Measurements from ENCODE around the gene DPH2. TPM values are rescaled to one million over a fixed set of nuclear protein-coding genes. Genes with fewer than 3 reads are reported as not detected.
A peak's percentile ranks its signal among the peaks of the same experiment; 100 is the strongest.

DPH2 gene
- total RNA-seq, 4 donors from 2014 or later: 5.1 to 18.5 (median 12.3) TPM

DNA sequence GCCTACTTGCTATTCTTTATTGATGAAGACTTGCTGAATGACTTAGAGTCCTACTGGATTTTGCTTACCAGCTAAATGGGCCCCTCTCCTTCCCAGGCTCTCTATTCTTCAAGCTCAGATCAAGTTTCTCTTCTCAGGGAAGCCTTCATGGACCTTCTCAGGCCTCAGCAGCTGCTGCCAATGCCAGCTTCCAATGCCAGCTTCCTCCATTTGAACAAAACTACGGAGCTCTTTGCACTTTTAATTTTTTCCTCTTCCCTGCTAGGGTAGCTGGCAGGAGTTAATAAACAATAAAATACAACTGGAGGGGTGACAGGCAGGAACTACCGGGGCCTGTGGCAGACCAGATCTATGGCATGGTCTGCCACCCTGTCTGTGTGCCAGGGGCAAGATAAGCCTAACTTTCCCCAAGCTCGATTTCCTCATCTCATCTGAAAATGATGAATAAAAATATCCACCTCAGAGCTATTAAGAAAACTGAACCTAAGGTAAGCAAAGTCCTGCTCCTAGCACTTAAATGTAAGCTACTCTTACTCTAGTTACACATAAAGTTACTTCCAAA is 24.1 kb upstream of the DPH2 start:
- no peaks in the 10 kb centered on the region for H3K36me3 ChIP-seq
- peaks cover 0 to 15% of the 10 kb centered on the region in 2 donors for H3K4me1 ChIP-seq
- intact Hi-C loops (cut with DNase I; ENCODE audit: low total_unique reads): no loop called here
- DNase-seq: no peak
- H3K4me3 ChIP-seq: peak overlapping the region; percentile 67 to 72
- no peak for TF ChIP-seq POLR2A (IDR thresholded peaks at IDR 0.05)
- TF ChIP-seq, protein P1, sequence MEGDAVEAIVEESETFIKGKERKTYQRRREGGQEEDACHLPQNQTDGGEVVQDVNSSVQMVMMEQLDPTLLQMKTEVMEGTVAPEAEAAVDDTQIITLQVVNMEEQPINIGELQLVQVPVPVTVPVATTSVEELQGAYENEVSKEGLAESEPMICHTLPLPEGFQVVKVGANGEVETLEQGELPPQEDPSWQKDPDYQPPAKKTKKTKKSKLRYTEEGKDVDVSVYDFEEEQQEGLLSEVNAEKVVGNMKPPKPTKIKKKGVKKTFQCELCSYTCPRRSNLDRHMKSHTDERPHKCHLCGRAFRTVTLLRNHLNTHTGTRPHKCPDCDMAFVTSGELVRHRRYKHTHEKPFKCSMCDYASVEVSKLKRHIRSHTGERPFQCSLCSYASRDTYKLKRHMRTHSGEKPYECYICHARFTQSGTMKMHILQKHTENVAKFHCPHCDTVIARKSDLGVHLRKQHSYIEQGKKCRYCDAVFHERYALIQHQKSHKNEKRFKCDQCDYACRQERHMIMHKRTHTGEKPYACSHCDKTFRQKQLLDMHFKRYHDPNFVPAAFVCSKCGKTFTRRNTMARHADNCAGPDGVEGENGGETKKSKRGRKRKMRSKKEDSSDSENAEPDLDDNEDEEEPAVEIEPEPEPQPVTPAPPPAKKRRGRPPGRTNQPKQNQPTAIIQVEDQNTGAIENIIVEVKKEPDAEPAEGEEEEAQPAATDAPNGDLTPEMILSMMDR (IDR thresholded peaks at IDR 0.05): no peak
- H3K27me3 ChIP-seq: no peaks in the 10 kb centered on the region
- peak overlapping the region; percentile 92 to 95 for H3K27ac ChIP-seq
- no peaks in the 10 kb centered on the region for H3K9me3 ChIP-seq

DNA sequence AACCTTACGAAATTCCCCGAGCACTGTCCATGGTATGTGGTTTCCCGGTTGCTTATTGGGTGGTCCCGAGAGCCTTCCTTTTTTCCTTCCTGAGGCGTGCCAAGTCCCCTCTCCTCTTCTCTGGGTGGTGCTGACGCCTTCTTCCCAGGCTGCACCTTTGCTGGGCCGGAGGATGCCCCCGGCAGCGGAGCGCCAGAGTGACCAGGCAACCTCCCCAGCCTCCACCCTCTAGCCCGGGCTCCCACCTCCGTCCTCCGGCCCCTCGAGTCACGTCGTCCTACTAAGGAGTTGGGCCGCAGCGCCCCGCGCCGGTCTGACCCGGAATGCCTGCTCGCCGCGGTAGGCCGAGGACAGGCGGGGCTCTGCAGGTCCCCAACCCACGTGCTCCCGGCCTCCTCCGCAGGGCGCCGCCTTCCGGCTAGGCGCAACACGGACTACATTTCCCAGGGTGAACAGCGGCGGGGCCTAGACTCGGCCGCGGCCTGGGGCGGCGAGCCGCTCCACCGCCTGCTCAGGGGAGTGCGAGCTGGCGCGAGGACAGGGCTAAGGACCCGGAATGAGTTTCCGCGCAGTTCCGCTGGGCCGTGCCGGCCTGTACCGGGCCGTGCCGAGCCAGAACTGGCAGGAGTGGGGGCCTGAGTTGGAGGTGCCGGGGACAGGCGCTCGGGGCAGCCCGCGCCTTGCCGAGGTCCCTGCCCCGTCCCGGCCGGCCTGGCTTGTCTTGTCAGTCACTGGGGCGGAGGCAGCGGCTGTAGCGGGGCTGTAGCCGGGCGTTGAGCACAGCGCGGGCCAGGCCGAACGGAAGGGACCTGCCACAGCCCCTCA is 23.4 kb upstream of the DPH2 start, which contains the start of gene IPO13:
Gene IPO13 (plus strand): TSS at position 715 of the 825 bp plus-strand sequence. CDS start 651 bp downstream, outside the sequence.
- peak within 1 kb of the TSS; percentile 92 to 95 for H3K27ac ChIP-seq
- H3K4me3 ChIP-seq: peak within 1 kb of the TSS; percentile 67 to 72
- TF ChIP-seq, protein P1 (IDR thresholded peaks at IDR 0.05): peak; percentile 74 to 84 (median 80)
- peak in 1 of 2 donors; percentile 53 for TF ChIP-seq POLR2A (IDR thresholded peaks at IDR 0.05)
- intact Hi-C loops (cut with DNase I; ENCODE audit: low total_unique reads): no loop called here
- no peaks in the 10 kb centered on the region for H3K36me3 ChIP-seq
- H3K4me1 ChIP-seq: peaks cover 0 to 15% of the 10 kb centered on the region in 2 donors
- no peaks in the 10 kb centered on the region for H3K27me3 ChIP-seq
- peak; percentile 91 to 96 for DNase-seq
- H3K9me3 ChIP-seq: no peaks in the 10 kb centered on the region

DNA sequence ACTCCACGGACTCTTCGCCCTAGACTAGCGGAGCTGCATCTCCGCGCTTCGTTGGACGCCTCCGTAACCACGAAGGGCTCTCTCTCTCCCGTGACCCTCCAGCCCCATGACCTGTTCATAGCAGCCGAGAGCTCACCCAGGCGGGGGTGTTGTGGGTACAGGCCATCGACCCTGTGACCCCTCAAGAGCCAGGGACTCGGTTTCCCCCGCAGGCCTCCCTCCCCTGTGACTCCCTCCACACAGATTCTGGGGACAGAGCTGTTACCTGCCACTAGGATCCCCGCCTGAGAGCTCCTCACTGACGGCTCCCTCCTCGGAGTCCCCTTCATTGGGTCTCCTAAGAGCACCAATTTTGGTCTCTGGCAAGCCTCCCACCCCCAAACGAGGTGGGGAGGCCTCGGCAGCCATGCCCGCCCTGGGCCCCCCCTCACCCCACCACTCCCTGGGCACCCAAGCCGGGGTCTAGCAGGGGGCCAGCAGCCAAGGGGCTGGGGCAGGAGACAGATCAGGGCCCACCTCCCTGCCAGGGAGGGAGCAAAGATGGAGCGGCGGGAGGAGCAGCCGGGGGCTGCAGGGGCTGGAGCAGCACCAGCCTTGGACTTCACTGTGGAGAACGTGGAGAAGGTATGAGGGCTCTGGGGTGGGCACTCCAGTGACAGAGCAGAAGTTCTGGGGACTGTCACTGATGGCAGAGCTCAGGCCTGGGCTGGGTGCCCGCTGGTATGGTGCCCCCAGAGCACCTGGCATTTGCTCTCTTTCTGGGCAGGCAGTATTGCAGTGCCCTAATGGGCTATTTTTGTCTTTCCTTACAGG is 22.5 kb upstream of the DPH2 start:
- intact Hi-C loops (cut with DNase I; ENCODE audit: low total_unique reads): no loop called here
- Histone ChIP-seq H3K36me3 (no peaks in the 10 kb centered on the region), H3K27ac (peak overlapping the region; percentile 92 to 95), H3K4me1 (peaks cover 0 to 15% of the 10 kb centered on the region in 2 donors), H3K4me3 (peak overlapping the region; percentile 67 to 72), H3K27me3 (no peaks in the 10 kb centered on the region), H3K9me3 (no peaks in the 10 kb centered on the region)
- TF ChIP-seq, protein P1 (IDR thresholded peaks at IDR 0.05): no peak
- no peak for TF ChIP-seq POLR2A (IDR thresholded peaks at IDR 0.05)
- peak in 1 of 2 donors; percentile 43 for DNase-seq

DNA sequence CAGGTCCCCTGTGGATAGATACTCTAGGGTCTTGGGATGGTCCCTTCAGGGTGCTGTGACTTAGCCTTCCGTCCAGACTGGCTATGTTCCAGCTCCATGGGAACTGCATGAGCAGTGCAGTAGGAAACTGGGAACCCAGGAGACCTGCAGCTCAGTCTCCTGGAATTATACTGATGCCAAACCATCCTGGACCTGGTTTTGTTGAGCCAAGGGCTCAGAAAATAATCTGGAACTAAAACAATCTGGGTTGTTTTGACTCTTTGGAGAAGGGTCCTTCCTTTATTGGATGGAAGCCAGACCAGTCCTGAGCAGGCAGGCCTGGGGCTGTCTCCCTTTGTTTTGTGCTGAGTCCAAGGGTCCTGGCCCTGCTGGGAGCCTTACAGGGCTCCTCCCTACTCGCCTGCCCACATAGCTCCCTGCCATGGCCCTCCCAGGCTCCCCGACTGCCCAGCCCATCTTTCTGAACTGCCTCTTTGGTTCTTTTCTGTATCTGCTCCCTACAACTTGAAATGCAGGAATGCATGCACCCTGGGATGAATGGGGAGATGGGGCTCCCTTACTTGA is 21.9 kb upstream of the DPH2 start:
- Histone ChIP-seq H3K27me3 (no peaks in the 10 kb centered on the region), H3K4me1 (peaks cover 0 to 15% of the 10 kb centered on the region in 2 donors), H3K27ac (no peak overlapping the region), H3K4me3 (peak overlapping the region; percentile 67 to 72), H3K36me3 (no peaks in the 10 kb centered on the region), H3K9me3 (no peaks in the 10 kb centered on the region)
- TF ChIP-seq POLR2A (IDR thresholded peaks at IDR 0.05): no peak
- TF ChIP-seq, protein P1 (IDR thresholded peaks at IDR 0.05): no peak
- DNase-seq: no peak
- intact Hi-C loops (cut with DNase I; ENCODE audit: low total_unique reads): no loop called here

All from uterus (tissue), 4 donors.